Peyer's patch (tissue), 4 donors: ENCODE measurements around the gene SGIP1. TPM values are rescaled to one million over a fixed set of nuclear protein-coding genes. Genes with fewer than 3 reads are reported as not detected.

Experiments
- DNase-seq, 3 donors: peaks; one replicate each; pipeline ENCODE4 v3.0.0-alpha.2; 2017 to 2019
- H3K27ac ChIP-seq, 4 donors: fragments of 200-600 bp; sonication (generic); one replicate each; pipeline ENCODE4 v1.5.1; 2016 to 2019
- H3K27me3 ChIP-seq, 2 donors: fragments of 200-600 bp; sonication (generic); one replicate each; pipeline ENCODE4 v1.5.1; 2019
- H3K36me3 ChIP-seq, 3 donors: fragments of 200-600 bp; sonication (generic); one replicate each; pipeline ENCODE4 v1.5.1; 2016 to 2019
- H3K4me1 ChIP-seq, 4 donors: fragments of 200-600 bp; sonication (generic); one replicate each; pipeline ENCODE4 v1.5.1; 2016 to 2019
- H3K4me3 ChIP-seq, 4 donors: fragments of 200-600 bp; sonication (generic); 1 replicate in 3 of 4; 2 replicates in 1 of 4; pipeline ENCODE4 v1.5.1; 2016 to 2019; ENCODE audit warnings: mild to moderate bottlenecking in 1 of 4
- H3K9me3 ChIP-seq, 4 donors: fragments of 200-600 bp; sonication (generic); one replicate each; pipeline ENCODE4 v1.5.1; 2016 to 2019; ENCODE audit warnings: mild to moderate bottlenecking in 1 of 4
- CTCF ChIP-seq, 6 experiments: fragments of 450-650 bp in 4 of 6; fragments of 200-600 bp in 2 of 6; sonication (generic) in 1 of 6; IDR thresholded peaks; one replicate each; pipeline ENCODE4 v1.5.1; 2017 to 2019; ENCODE audit warnings: antibody characterized with exemption in 6 of 6, mild to moderate bottlenecking in 3 of 6, moderate library complexity in 1 of 6
- POLR2A ChIP-seq, 2 donors: fragments of 450-650 bp; IDR thresholded peaks; one replicate each; pipeline ENCODE4 v1.5.1; 2017; ENCODE audit warnings: antibody characterized with exemption in 2 of 2, mild to moderate bottlenecking in 2 of 2, moderate library complexity in 2 of 2
- total RNA-seq, 4 donors: library from RNA; depleted of rRNA; stranded (reverse); fragments of >200 nt; gene quantifications; one replicate each; pipeline ENCODE4 v1.1.0, GENCODE V29; 2016

SGIP1 gene
- total RNA-seq, 4 donors from 2014 or later, result 0.47 to 14.9 (median 5.8) TPM

DNA sequence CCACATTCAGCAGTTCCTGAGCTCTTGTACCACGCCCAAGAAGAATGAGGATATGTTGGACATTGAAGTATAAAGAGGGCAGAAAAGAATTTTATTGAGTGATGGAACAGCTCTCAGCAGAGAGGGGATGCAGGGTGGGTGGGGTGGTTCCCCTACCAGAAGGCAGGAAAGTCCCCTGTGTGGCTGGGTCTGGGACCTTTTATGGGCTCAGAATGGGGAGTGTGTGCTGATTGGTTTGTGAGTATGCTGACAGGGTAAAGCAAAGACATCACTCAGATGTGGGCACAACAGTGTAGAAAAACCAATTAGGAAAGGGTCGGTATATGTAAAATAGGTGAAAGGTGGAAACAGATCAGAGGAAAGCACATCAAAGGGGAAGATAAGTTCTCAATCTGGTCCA lies 62.2 kb downstream of the SGIP1 start:
- no peaks in the 10 kb centered on the region for H3K4me1 ChIP-seq
- TF ChIP-seq POLR2A (IDR thresholded peaks at IDR 0.05) (no peak), CTCF (IDR thresholded peaks at IDR 0.05) (no peak)

DNA sequence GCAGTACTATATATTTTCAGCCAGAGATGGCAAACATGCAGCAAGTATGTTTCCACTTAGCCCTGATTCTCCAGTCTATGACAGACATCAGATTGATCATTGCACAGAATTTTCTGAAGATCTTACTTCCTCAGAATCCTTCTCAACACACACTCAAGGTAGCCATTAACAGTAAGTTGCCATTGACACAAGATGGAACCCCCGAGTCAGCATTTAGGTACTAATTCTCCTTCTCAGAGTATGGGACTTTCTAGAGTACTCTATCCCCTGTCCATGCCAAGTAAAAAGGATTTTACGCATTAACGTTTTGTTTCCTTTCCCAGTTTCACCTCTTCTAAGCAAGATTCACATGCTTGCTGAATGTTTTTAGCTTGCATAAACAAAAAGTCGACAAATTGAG lies 63.5 kb downstream of the SGIP1 start:
- Histone ChIP-seq H3K4me3 (no peak overlapping the region), H3K27me3 (no peaks in the 10 kb centered on the region), H3K27ac (no peak overlapping the region), H3K36me3 (no peaks in the 10 kb centered on the region), H3K4me1 (no peaks in the 10 kb centered on the region), H3K9me3 (no peaks in the 10 kb centered on the region)
- no peak for DNase-seq
- TF ChIP-seq POLR2A (IDR thresholded peaks at IDR 0.05) (no peak), CTCF (IDR thresholded peaks at IDR 0.05) (no peak)

More for the DNA sequence above, 62.2 kb downstream of the SGIP1 start:
- Histone ChIP-seq H3K36me3 (no peaks in the 10 kb centered on the region), H3K4me3 (no peak overlapping the region), H3K27me3 (no peaks in the 10 kb centered on the region), H3K27ac (no peak overlapping the region), H3K9me3 (no peaks in the 10 kb centered on the region)
- no peak for DNase-seq

- no peaks in the 10 kb centered on the region for H3K4me1 ChIP-seq
- TF ChIP-seq POLR2A (IDR thresholded peaks at IDR 0.05) (no peak), CTCF (IDR thresholded peaks at IDR 0.05) (no peak)
- no peaks in the 10 kb centered on the region for H3K27me3 ChIP-seq
- H3K27ac ChIP-seq, result no peak overlapping the region
- H3K36me3 ChIP-seq, result no peaks in the 10 kb centered on the region
- no peak for DNase-seq
- H3K4me3 ChIP-seq, result no peak overlapping the region
- H3K9me3 ChIP-seq, result no peaks in the 10 kb centered on the region
These were observed 64.7 kb downstream of the SGIP1 start for GRCh38 chr1:66598670-66599069.

DNA sequence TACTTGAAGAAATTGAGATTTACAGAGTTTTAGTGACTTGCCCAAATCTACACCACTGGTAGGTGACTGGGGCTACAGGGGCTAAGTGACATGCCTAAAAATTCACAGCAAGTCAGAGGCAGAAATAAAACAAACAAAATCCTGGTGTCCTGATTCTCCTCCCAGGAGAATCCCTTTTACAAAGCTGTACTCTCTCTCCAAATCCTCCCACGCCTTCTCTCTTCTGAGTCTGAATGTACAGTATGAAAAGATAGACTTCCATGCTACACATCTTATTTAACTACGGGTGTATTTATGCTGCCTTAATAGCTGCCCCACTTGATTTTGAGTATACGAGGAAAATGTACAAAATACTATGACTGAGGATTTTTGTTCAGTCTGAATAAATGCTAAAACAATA lies 65.4 kb downstream of the SGIP1 start:
- Histone ChIP-seq H3K27me3 (no peaks in the 10 kb centered on the region), H3K9me3 (no peaks in the 10 kb centered on the region), H3K4me3 (no peak overlapping the region), H3K27ac (no peak overlapping the region), H3K4me1 (no peaks in the 10 kb centered on the region), H3K36me3 (no peaks in the 10 kb centered on the region)
- DNase-seq, result no peak
- no peak for TF ChIP-seq CTCF (IDR thresholded peaks at IDR 0.05)
- TF ChIP-seq POLR2A (IDR thresholded peaks at IDR 0.05), result no peak

GRCh38 chr1:66599899-66600737 lies 66.2 kb downstream of the SGIP1 start:
- TF ChIP-seq CTCF (IDR thresholded peaks at IDR 0.05) (no peak), POLR2A (IDR thresholded peaks at IDR 0.05) (no peak)
- H3K27me3 ChIP-seq, result no peaks in the 10 kb centered on the region

More at GRCh38 chr1:66599899-66600737, 66.2 kb downstream of the SGIP1 start:
- no peaks in the 10 kb centered on the region for H3K9me3 ChIP-seq
- no peak for DNase-seq
- no peaks in the 10 kb centered on the region for H3K36me3 ChIP-seq
- no peak overlapping the region for H3K4me3 ChIP-seq
- no peak overlapping the region for H3K27ac ChIP-seq
- no peaks in the 10 kb centered on the region for H3K4me1 ChIP-seq
